Upper lobe of right lung (tissue), 1 donor: Measurements from ENCODE around the gene TOMM20L. TPM values are rescaled to one million over a fixed set of nuclear protein-coding genes. Genes with fewer than 3 reads are reported as not detected.

Experiments used
- ATAC-seq: fragments of 200-7000 bp; cut with Tn5 transposase; one replicate; pipeline ENCODE4 v1.9.1; 2020; ENCODE audit warnings: mild to moderate bottlenecking, moderate library complexity
- DNase-seq: peaks from one replicate; pipeline ENCODE4 v3.0.0-alpha.2; 2020
- H3K27ac ChIP-seq: fragments of 200-600 bp; one replicate; pipeline ENCODE4 v1.8.0; 2022
- H3K27me3 ChIP-seq: fragments of 200-600 bp; one replicate; pipeline ENCODE4 v1.8.0; 2022; ENCODE audit warnings: mild to moderate bottlenecking
- H3K36me3 ChIP-seq: fragments of 200-600 bp; one replicate; pipeline ENCODE4 v1.8.0; 2022
- H3K4me1 ChIP-seq: fragments of 200-600 bp; one replicate; pipeline ENCODE4 v1.8.0; 2022
- H3K4me3 ChIP-seq: fragments of 200-600 bp; one replicate; pipeline ENCODE4 v1.8.0; 2022; ENCODE audit warnings: mild to moderate bottlenecking
- H3K9me3 ChIP-seq: fragments of 200-600 bp; one replicate; pipeline ENCODE4 v1.8.0; 2022
- intact Hi-C: fragments of 100-400 bp; cut with DNase I; formaldehyde crosslinking; loops from one replicate; pipeline ENCODE4 v1.11.0; 2022
- total RNA-seq: library from RNA; stranded (reverse); fragmentation: NEBNext Ultra II Directional; extraction: Animal tissue kit (Norgen Biotek cat#: 25700); gene quantifications from one replicate; pipeline ENCODE4 v1.2.1, GENCODE V29; 2021
- TF ChIP-seq, protein P1 (sequence below): fragments of 200-600 bp; IDR thresholded peaks from one replicate; pipeline ENCODE4 v1.8.0; 2022; ENCODE audit warnings: antibody characterized with exemption
- donor health status: DM: no; HTN: yes; CAD: no; lungs with severe emphysema.

TOMM20L gene
- total RNA-seq, 1 donor from 2014 or later: not detected

DNA sequence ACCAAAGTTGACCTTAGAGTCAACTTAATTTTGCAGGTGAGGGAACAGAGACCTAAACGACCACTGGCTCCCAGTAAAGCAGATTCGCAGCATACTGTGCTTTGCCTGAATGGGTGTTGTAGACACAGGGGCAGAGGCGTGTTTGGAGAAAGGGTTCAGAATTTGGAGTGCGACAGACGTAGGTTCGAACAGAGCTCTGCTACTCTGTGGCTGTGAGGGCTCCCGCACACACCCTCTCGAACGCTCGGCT, 243 bp upstream of the TOMM20L start:
- TF ChIP-seq, protein P1, sequence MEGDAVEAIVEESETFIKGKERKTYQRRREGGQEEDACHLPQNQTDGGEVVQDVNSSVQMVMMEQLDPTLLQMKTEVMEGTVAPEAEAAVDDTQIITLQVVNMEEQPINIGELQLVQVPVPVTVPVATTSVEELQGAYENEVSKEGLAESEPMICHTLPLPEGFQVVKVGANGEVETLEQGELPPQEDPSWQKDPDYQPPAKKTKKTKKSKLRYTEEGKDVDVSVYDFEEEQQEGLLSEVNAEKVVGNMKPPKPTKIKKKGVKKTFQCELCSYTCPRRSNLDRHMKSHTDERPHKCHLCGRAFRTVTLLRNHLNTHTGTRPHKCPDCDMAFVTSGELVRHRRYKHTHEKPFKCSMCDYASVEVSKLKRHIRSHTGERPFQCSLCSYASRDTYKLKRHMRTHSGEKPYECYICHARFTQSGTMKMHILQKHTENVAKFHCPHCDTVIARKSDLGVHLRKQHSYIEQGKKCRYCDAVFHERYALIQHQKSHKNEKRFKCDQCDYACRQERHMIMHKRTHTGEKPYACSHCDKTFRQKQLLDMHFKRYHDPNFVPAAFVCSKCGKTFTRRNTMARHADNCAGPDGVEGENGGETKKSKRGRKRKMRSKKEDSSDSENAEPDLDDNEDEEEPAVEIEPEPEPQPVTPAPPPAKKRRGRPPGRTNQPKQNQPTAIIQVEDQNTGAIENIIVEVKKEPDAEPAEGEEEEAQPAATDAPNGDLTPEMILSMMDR: no peak
- DNase-seq (no peak), ATAC-seq (no peak)
- Histone ChIP-seq H3K27me3 (no peaks in the 10 kb centered on the region), H3K4me1 (peaks cover 6% of the 10 kb centered on the region), H3K9me3 (no peaks in the 10 kb centered on the region), H3K27ac (peak overlapping the region; percentile 83), H3K4me3 (peak overlapping the region; percentile 61), H3K36me3 (no peaks in the 10 kb centered on the region)
- intact Hi-C loops: no loop called here

DNA sequence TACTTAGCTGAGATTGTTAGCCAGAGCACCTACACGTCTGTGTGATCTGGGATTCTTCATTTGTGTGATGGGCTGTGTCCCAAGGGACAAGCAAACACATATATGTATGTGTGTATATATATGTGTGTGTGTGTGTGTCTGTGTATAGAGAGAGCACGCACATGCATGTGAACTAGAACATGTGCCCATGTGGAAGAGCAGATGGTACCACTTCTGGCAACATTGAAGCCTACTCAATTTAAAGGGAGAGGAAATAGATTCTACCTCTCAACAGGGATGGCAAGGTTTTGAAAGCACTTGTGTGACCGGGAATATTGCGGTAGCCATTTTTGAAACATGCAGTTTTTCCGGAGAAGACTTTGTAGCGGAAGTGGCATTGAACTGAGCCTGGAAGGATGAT, 1.4 kb downstream of the TOMM20L start:
- peaks cover 6% of the 10 kb centered on the region for H3K4me1 ChIP-seq
- intact Hi-C loops: no loop called here
- ATAC-seq: no peak
- H3K27ac ChIP-seq: no peak overlapping the region
- DNase-seq: no peak
- H3K4me3 ChIP-seq: no peak overlapping the region
- H3K9me3 ChIP-seq: no peaks in the 10 kb centered on the region
- TF ChIP-seq, protein P1: no peak
- no peaks in the 10 kb centered on the region for H3K27me3 ChIP-seq
- no peaks in the 10 kb centered on the region for H3K36me3 ChIP-seq

DNA sequence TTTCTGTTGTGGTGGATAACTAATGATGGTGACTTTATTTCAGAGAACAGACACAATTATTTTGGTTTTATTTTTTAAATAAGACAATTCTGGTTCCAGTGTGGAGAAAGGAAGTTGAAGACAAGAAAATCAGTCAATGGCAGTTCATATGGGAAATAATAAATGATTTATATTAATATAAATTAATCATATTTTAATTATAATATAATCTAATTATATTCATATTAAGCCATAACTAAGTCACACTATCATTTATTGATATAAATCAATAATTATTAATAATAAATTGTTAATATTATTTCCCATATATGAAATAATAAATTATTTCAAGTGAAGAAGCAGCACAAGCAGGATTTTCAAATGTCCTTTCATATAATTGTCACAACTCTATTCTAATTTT, 2.8 kb downstream of the TOMM20L start:
- intact Hi-C loops: no loop called here
- TF ChIP-seq, protein P1: no peak
- H3K27ac ChIP-seq: no peak overlapping the region
- no peaks in the 10 kb centered on the region for H3K9me3 ChIP-seq
- H3K36me3 ChIP-seq: no peaks in the 10 kb centered on the region
- ATAC-seq (no peak), DNase-seq (no peak)
- H3K4me1 ChIP-seq: peaks cover 6% of the 10 kb centered on the region
- H3K4me3 ChIP-seq: no peak overlapping the region
- no peaks in the 10 kb centered on the region for H3K27me3 ChIP-seq

DNA sequence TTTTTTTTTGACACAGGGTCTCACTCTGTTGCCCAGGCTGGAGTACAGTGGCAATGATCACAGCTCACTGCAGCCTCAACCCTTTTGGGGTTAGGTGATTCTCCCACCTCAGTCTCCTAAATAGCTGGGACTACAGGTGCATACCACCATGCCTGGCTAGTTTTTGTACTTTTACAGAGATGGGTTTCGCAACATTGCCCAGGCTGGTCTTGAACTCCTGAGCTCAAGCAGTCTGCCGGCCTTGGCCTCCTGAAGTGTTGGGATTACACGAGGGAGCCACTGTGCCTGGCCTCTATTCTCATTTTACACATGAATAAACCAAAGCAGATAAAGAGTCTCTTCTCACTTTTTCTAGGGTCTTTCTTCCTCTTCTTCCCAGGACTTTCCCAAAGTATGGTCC, 3.2 kb downstream of the TOMM20L start:
- H3K36me3 ChIP-seq: no peaks in the 10 kb centered on the region
- DNase-seq (no peak), ATAC-seq (no peak)
- TF ChIP-seq, protein P1: no peak
- no peak overlapping the region for H3K27ac ChIP-seq
- H3K4me3 ChIP-seq: no peak overlapping the region
- H3K4me1 ChIP-seq: peaks cover 6% of the 10 kb centered on the region
- H3K27me3 ChIP-seq: no peaks in the 10 kb centered on the region
- H3K9me3 ChIP-seq: no peaks in the 10 kb centered on the region
- intact Hi-C loops: no loop called here

DNA sequence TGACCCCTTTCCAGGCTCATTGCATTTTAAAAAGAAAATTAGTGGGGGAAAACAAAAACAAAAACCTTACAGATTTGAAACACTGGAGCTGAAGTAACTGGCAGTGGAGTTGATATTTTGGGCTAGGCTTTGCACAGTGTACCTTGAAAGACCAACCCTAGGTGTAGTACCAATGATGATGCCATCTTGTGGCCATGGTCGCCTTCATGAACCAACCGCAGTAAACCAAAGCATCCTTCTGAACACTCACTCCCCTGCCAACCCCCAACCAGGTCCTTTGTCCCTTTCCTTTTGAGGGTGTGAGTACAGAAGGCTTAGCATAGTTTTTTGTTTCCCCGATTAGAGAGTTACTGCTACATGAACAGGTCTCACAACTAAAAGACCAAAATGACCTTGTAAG, 5.9 kb downstream of the TOMM20L start:
- no peak for ATAC-seq
- Histone ChIP-seq H3K4me1 (peaks cover 1% of the 10 kb centered on the region), H3K36me3 (no peaks in the 10 kb centered on the region), H3K9me3 (no peaks in the 10 kb centered on the region), H3K27me3 (no peaks in the 10 kb centered on the region), H3K27ac (no peak overlapping the region), H3K4me3 (no peak overlapping the region)
- no peak for DNase-seq
- TF ChIP-seq, protein P1: no peak
- intact Hi-C loops: no loop called here

DNA sequence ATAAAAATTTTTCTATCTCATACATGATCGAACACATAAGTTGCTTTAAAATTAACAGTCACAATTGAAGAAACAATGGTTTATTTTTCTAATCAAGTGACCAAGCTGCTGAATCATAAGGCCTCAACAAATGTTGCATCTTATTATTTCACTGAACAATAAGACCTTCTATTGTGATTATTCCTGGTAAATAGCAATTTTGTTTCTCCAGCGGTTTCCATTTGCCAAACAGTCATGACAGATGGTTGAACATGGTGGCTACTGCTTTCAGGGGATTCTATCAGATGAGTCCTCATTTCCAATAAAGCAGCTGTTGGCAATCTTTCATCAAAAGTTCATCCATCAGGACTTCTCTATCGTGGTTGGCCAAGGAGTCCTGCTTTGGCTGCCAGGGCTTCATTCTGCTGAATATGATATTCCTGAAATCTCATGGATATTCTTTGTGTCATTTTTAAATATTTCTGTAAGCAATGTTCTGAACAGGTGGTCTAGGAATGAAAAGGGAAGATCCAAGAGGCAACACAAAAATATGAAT, 13.0 kb downstream of the TOMM20L start:
- no peak overlapping the region for H3K4me3 ChIP-seq
- H3K27me3 ChIP-seq: no peaks in the 10 kb centered on the region
- H3K27ac ChIP-seq: no peak overlapping the region
- TF ChIP-seq, protein P1: no peak
- no peak for ATAC-seq
- H3K36me3 ChIP-seq: peaks cover 50% of the 10 kb centered on the region
- intact Hi-C loops: no loop called here
- H3K9me3 ChIP-seq: no peaks in the 10 kb centered on the region
- H3K4me1 ChIP-seq: no peaks in the 10 kb centered on the region
- no peak for DNase-seq
